ENCODE data around the gene TCIRG1.

Gene TCIRG1

GRCh38 chr11:68044898-68045351, 6.1 kb downstream of the TCIRG1 start:
- H3K9me3 Mint-ChIP-seq = no peaks in the 10 kb centered on the region
- H3K27ac Mint-ChIP-seq = no peak overlapping the region
- H3K36me3 Mint-ChIP-seq (ENCODE audit: low read depth) = peaks cover 8% of the 10 kb centered on the region
- no peak overlapping the region for H3K4me3 Mint-ChIP-seq
- peaks cover 4% of the 10 kb centered on the region for H3K4me1 Mint-ChIP-seq (ENCODE audit: low read depth)
- no peaks in the 10 kb centered on the region for H3K27me3 Mint-ChIP-seq

GRCh38 chr11:68047437-68048290, 8.8 kb downstream of the TCIRG1 start:
- Mint-ChIP-seq H3K27ac (no peak overlapping the region), H3K9me3 (no peaks in the 10 kb centered on the region), H3K36me3 (ENCODE audit: low read depth) (peaks cover 19% of the 10 kb centered on the region), H3K4me1 (ENCODE audit: low read depth) (no peaks in the 10 kb centered on the region), H3K4me3 (no peak overlapping the region), H3K27me3 (no peaks in the 10 kb centered on the region)

GRCh38 chr11:68048681-68049508, 10.1 kb downstream of the TCIRG1 start:
- H3K27me3 Mint-ChIP-seq = no peaks in the 10 kb centered on the region
- no peaks in the 10 kb centered on the region for H3K9me3 Mint-ChIP-seq
- no peaks in the 10 kb centered on the region for H3K4me1 Mint-ChIP-seq (ENCODE audit: low read depth)
- H3K36me3 Mint-ChIP-seq (ENCODE audit: low read depth) = peaks cover 25% of the 10 kb centered on the region
- no peak overlapping the region for H3K27ac Mint-ChIP-seq
- no peak overlapping the region for H3K4me3 Mint-ChIP-seq

GRCh38 chr11:68049509-68050370, 10.9 kb downstream of the TCIRG1 start:
- Mint-ChIP-seq H3K27me3 (no peaks in the 10 kb centered on the region), H3K27ac (no peak overlapping the region), H3K36me3 (ENCODE audit: low read depth) (peaks cover 25% of the 10 kb centered on the region), H3K4me3 (no peak overlapping the region), H3K9me3 (no peaks in the 10 kb centered on the region), H3K4me1 (ENCODE audit: low read depth) (no peaks in the 10 kb centered on the region)

- H3K4me1 Mint-ChIP-seq (ENCODE audit: low read depth) = no peaks in the 10 kb centered on the region
- no peaks in the 10 kb centered on the region for H3K27me3 Mint-ChIP-seq
- no peaks in the 10 kb centered on the region for H3K9me3 Mint-ChIP-seq
- H3K27ac Mint-ChIP-seq = no peak overlapping the region
- peaks cover 25% of the 10 kb centered on the region for H3K36me3 Mint-ChIP-seq (ENCODE audit: low read depth)
- no peak overlapping the region for H3K4me3 Mint-ChIP-seq
Measured at GRCh38 chr11:68050371-68050841, 11.6 kb downstream of the TCIRG1 start.

- H3K4me1 Mint-ChIP-seq (ENCODE audit: low read depth) = peaks cover 3% of the 10 kb centered on the region
- peak overlapping the region; percentile 16 for H3K27ac Mint-ChIP-seq
- peaks cover 25% of the 10 kb centered on the region for H3K36me3 Mint-ChIP-seq (ENCODE audit: low read depth)
- H3K27me3 Mint-ChIP-seq = no peaks in the 10 kb centered on the region
- H3K9me3 Mint-ChIP-seq = no peaks in the 10 kb centered on the region
- no peak overlapping the region for H3K4me3 Mint-ChIP-seq
Measured at GRCh38 chr11:68051191-68052136, 12.6 kb downstream of the TCIRG1 start.

GRCh38 chr11:68052137-68052873, 13.5 kb downstream of the TCIRG1 start:
- H3K27ac Mint-ChIP-seq = no peak overlapping the region

GRCh38 chr11:68053117-68053516, 14.3 kb downstream of the TCIRG1 start:
- Mint-ChIP-seq H3K9me3 (no peaks in the 10 kb centered on the region), H3K27ac (no peak overlapping the region), H3K4me3 (no peak overlapping the region), H3K27me3 (no peaks in the 10 kb centered on the region), H3K4me1 (ENCODE audit: low read depth) (peaks cover 3% of the 10 kb centered on the region), H3K36me3 (ENCODE audit: low read depth) (peaks cover 27% of the 10 kb centered on the region)

More at GRCh38 chr11:68052137-68052873, 13.5 kb downstream of the TCIRG1 start:
- Mint-ChIP-seq H3K4me3 (no peak overlapping the region), H3K9me3 (no peaks in the 10 kb centered on the region), H3K27me3 (no peaks in the 10 kb centered on the region), H3K36me3 (ENCODE audit: low read depth) (peaks cover 21% of the 10 kb centered on the region), H3K4me1 (ENCODE audit: low read depth) (peaks cover 3% of the 10 kb centered on the region)

- Mint-ChIP-seq H3K27me3 (no peaks in the 10 kb centered on the region), H3K4me3 (no peak overlapping the region), H3K27ac (peak overlapping the region; percentile 14), H3K36me3 (ENCODE audit: low read depth) (peaks cover 34% of the 10 kb centered on the region), H3K4me1 (ENCODE audit: low read depth) (peaks cover 3% of the 10 kb centered on the region), H3K9me3 (no peaks in the 10 kb centered on the region)
Measured at GRCh38 chr11:68053981-68054812, 15.4 kb downstream of the TCIRG1 start.

GRCh38 chr11:68056317-68057285, 17.8 kb downstream of the TCIRG1 start:
- Mint-ChIP-seq H3K27ac (no peak overlapping the region), H3K36me3 (ENCODE audit: low read depth) (peaks cover 36% of the 10 kb centered on the region), H3K4me3 (no peak overlapping the region), H3K4me1 (ENCODE audit: low read depth) (peaks cover 3% of the 10 kb centered on the region), H3K9me3 (no peaks in the 10 kb centered on the region), H3K27me3 (no peaks in the 10 kb centered on the region)

GRCh38 chr11:68057807-68058206, 19.0 kb downstream of the TCIRG1 start:
- peaks cover 3% of the 10 kb centered on the region for H3K4me1 Mint-ChIP-seq (ENCODE audit: low read depth)
- H3K9me3 Mint-ChIP-seq = no peaks in the 10 kb centered on the region
- no peaks in the 10 kb centered on the region for H3K27me3 Mint-ChIP-seq
- H3K36me3 Mint-ChIP-seq (ENCODE audit: low read depth) = peaks cover 41% of the 10 kb centered on the region
- H3K27ac Mint-ChIP-seq = peak overlapping the region; percentile 23
- H3K4me3 Mint-ChIP-seq = no peak overlapping the region
